Chondrocyte (in vitro differentiated cells): Measurements from ENCODE around the gene FECH. TPM values are rescaled to one million over a fixed set of nuclear protein-coding genes. Genes with fewer than 3 reads are reported as not detected.

Experiments
- DNase-seq: peaks from one replicate; pipeline ENCODE4 v3.0.0; 2021; ENCODE audit warnings: mixed read lengths, low spot score
- H3K27ac Mint-ChIP-seq: one replicate; pipeline ENCODE4 v1.8.0; 2021; ENCODE audit warnings: mild to moderate bottlenecking, moderate library complexity, mixed read lengths; ENCODE audit not compliant: unreplicated experiment
- H3K27me3 Mint-ChIP-seq: 2 replicates; pipeline ENCODE4 v1.8.0; 2021; ENCODE audit warnings: low read depth, mixed read lengths
- H3K36me3 Mint-ChIP-seq: 2 replicates; pipeline ENCODE4 v1.8.0; 2021; ENCODE audit warnings: low read depth, mixed read lengths
- H3K4me1 Mint-ChIP-seq: 2 replicates; pipeline ENCODE4 v1.8.0; 2021; ENCODE audit warnings: low read depth, mild to moderate bottlenecking, mixed read lengths
- H3K4me3 Mint-ChIP-seq: one replicate; pipeline ENCODE4 v1.8.0; 2021; ENCODE audit warnings: mild to moderate bottlenecking, moderate library complexity, mixed read lengths; ENCODE audit not compliant: unreplicated experiment
- H3K9me3 Mint-ChIP-seq: 2 replicates; pipeline ENCODE4 v1.8.0; 2021; ENCODE audit warnings: low read depth, mixed read lengths
- CTCF ChIP-seq: fragments of 200-600 bp; sonication (generic); IDR thresholded peaks from 2 replicates; pipeline ENCODE4 v1.5.0; 2021; ENCODE audit warnings: antibody characterized with exemption, mild to moderate bottlenecking, moderate library complexity
- long read RNA-seq: library from polyadenylated mRNA; stranded (forward); transcript quantifications from one replicate; pipeline ENCODE4 v2.0.0, GENCODE V29; 2021
- total RNA-seq: library from RNA; stranded (reverse); gene quantifications from 3 replicates; pipeline ENCODE4 v1.2.1, GENCODE V29; 2021

FECH gene
- 24.6 to 33.9 TPM (median 25.9 TPM) in 3 replicates for total RNA-seq
- long read RNA-seq, transcript FECH-201 (11 exons, 3,853 nt): major isoform, 31 of 42 reads
- long read RNA-seq, transcript FECH-202 (11 exons, 2,526 nt): minor isoform, 5 of 42 reads
- long read RNA-seq, partial matches to known transcripts: 1 of 42 reads
- long read RNA-seq, other reads (novel, unspliced or antisense): 5 of 42 reads

GRCh38 chr18:57586251-57587049 lies at the start of gene FECH:
Gene FECH, minus strand, starts transcription at chr18:57586702. Its CDS starts 82 bp downstream, at chr18:57586620.
- DNase-seq: peak; percentile 92
- H3K36me3 Mint-ChIP-seq: peaks cover 3% of the 10 kb centered on the region
- no peaks in the 10 kb centered on the region for H3K9me3 Mint-ChIP-seq
- TF ChIP-seq CTCF: peak; percentile 26
- peak within 1 kb of the TSS; percentile 82 for H3K4me3 Mint-ChIP-seq
- H3K4me1 Mint-ChIP-seq: peaks cover 18% of the 10 kb centered on the region
- H3K27me3 Mint-ChIP-seq: no peaks in the 10 kb centered on the region
- H3K27ac Mint-ChIP-seq: peak within 1 kb of the TSS; percentile 81

GRCh38 chr18:57635003-57635822 lies 48.7 kb upstream of the FECH start:
- H3K27ac Mint-ChIP-seq: peak overlapping the region; percentile 32
- H3K27me3 Mint-ChIP-seq: no peaks in the 10 kb centered on the region
- H3K9me3 Mint-ChIP-seq: no peaks in the 10 kb centered on the region
- no peak for TF ChIP-seq CTCF
- no peak for DNase-seq
- no peaks in the 10 kb centered on the region for H3K36me3 Mint-ChIP-seq
- H3K4me3 Mint-ChIP-seq: no peak overlapping the region
- H3K4me1 Mint-ChIP-seq: peaks cover 13% of the 10 kb centered on the region

GRCh38 chr18:57631697-57632096 lies 45.2 kb upstream of the FECH start:
- Mint-ChIP-seq H3K4me1 (peaks cover 25% of the 10 kb centered on the region), H3K4me3 (peak overlapping the region; percentile 18), H3K9me3 (no peaks in the 10 kb centered on the region), H3K27ac (peak overlapping the region; percentile 24), H3K27me3 (no peaks in the 10 kb centered on the region), H3K36me3 (no peaks in the 10 kb centered on the region)
- DNase-seq: no peak
- no peak for TF ChIP-seq CTCF

- Mint-ChIP-seq H3K27me3 (no peaks in the 10 kb centered on the region), H3K27ac (peak overlapping the region; percentile 95), H3K4me1 (peaks cover 25% of the 10 kb centered on the region), H3K4me3 (peak overlapping the region; percentile 96), H3K9me3 (no peaks in the 10 kb centered on the region), H3K36me3 (no peaks in the 10 kb centered on the region)
- no peak for TF ChIP-seq CTCF
- DNase-seq: no peak
These were observed 44.5 kb upstream of the FECH start for GRCh38 chr18:57630754-57631595.
